IMR-90 (cell line): ENCODE data around the gene DEFB112. TPM values are rescaled to one million over a fixed set of nuclear protein-coding genes. Genes with fewer than 3 reads are reported as not detected.

Experiments used
- ATAC-seq: fragments of 200-7000 bp; cut with Tn5 transposase; 2 replicates; pipeline ENCODE4 v1.9.1; 2020; ENCODE audit warnings: low read depth, mild to moderate bottlenecking, moderate library complexity
- BruUV-seq: library from RNA; stranded (reverse); fragments of 400-500 nt; replicated peaks from 2 replicates; lab custom pipeline; 2021; lab: Mats Ljungman, UMichigan
- CTCF ChIA-PET: fragments of 300-600 bp; formaldehyde crosslinking; extraction: SDS; loops from one replicate; lab custom pipeline; 2021; ENCODE audit warnings: antibody characterized with exemption; lab: Yijun Ruan, JAX
- POLR2A ChIA-PET: fragments of 300-600 bp; sonication (Branson Sonifier 250); formaldehyde crosslinking; loops from one replicate; lab custom pipeline; 2022; ENCODE audit warnings: antibody characterized with exemption; ENCODE audit not compliant: unreplicated experiment; lab: Charles Lee
- DNase-seq: peaks from one replicate; pipeline ENCODE4 v3.0.0; 2013
- H2AFZ ChIP-seq: replicated peaks from 2 replicates; pipeline ENCODE3; 2013; ENCODE audit warnings: low read length, mild to moderate bottlenecking; ENCODE audit not compliant: poor library complexity
- H2AK5ac ChIP-seq: 2 replicates; pipeline ENCODE4 v1.6.1; 2013; ENCODE audit warnings: low read depth, low read length, inconsistent platforms
- H2AK9ac ChIP-seq: replicated peaks from 2 replicates; pipeline ENCODE3; 2013; ENCODE audit warnings: mild to moderate bottlenecking, low read depth, low read length, moderate library complexity; ENCODE audit not compliant: poor library complexity
- H2BK120ac ChIP-seq: 2 replicates; pipeline ENCODE4 v1.6.1; 2013; ENCODE audit warnings: low read depth, low read length, inconsistent platforms
- H2BK15ac ChIP-seq: 3 replicates; pipeline ENCODE4 v1.6.1; 2013; ENCODE audit warnings: low read depth, low read length, inconsistent platforms
- H2BK20ac ChIP-seq: 2 replicates; pipeline ENCODE4 v1.6.1; 2013; ENCODE audit warnings: low read depth, mild to moderate bottlenecking, inconsistent platforms, low read length, moderate library complexity
- H2BK5ac ChIP-seq: 2 replicates; pipeline ENCODE4 v1.6.1; 2013; ENCODE audit warnings: mild to moderate bottlenecking, low read depth, low read length, inconsistent platforms; ENCODE audit not compliant: poor library complexity, severe bottlenecking
- H3K14ac ChIP-seq: replicated peaks from 2 replicates; pipeline ENCODE4 v1.6.1; 2013; ENCODE audit warnings: low read depth, low read length, inconsistent platforms
- H3K18ac ChIP-seq: 2 replicates; pipeline ENCODE4 v1.6.1; 2013; ENCODE audit warnings: low read depth, low read length, control low read depth
- H3K23ac ChIP-seq: 2 replicates; pipeline ENCODE4 v1.6.1; 2013; ENCODE audit warnings: low read depth, low read length, inconsistent platforms
- H3K27ac ChIP-seq: 2 replicates; pipeline ENCODE4 v1.5.1; 2013; ENCODE audit warnings: mild to moderate bottlenecking, control low read depth, low read length; ENCODE audit not compliant: insufficient read depth
- H3K27me3 ChIP-seq: 2 replicates; pipeline ENCODE4 v1.6.1; 2013; ENCODE audit warnings: low read length; ENCODE audit not compliant: control insufficient read depth, insufficient read depth
- H3K36me3 ChIP-seq: 2 replicates; pipeline ENCODE4 v1.6.1; 2013; ENCODE audit warnings: low read length, mixed read lengths; ENCODE audit not compliant: control insufficient read depth, insufficient read depth
- H3K4ac ChIP-seq: 2 replicates; pipeline ENCODE4 v1.6.1; 2013; ENCODE audit warnings: low read depth, low read length, inconsistent platforms
- H3K4me1 ChIP-seq: 2 replicates; pipeline ENCODE4 v1.6.1; 2013; ENCODE audit warnings: low read length, mixed read lengths; ENCODE audit not compliant: control insufficient read depth, insufficient read depth
- H3K4me2 ChIP-seq: 2 replicates; pipeline ENCODE4 v1.6.1; 2013; ENCODE audit warnings: low read depth, mild to moderate bottlenecking, control low read depth, low read length, moderate library complexity
- H3K4me3 ChIP-seq: 2 replicates; pipeline ENCODE4 v1.5.1; 2013; ENCODE audit warnings: low read depth, mild to moderate bottlenecking, control low read depth, low read length, moderate library complexity; ENCODE audit not compliant: insufficient read depth
- H3K56ac ChIP-seq: 2 replicates; pipeline ENCODE4 v1.6.1; 2013; ENCODE audit warnings: low read length, inconsistent platforms; ENCODE audit not compliant: insufficient read depth; ENCODE audit errors: extremely low read depth
- H3K79me1 ChIP-seq, 2 experiments: 2 replicates each; pipeline ENCODE4 v1.6.1; 2013; ENCODE audit warnings: low read length in 2 of 2, inconsistent platforms in 1 of 2, low read depth in 1 of 2
- H3K9ac ChIP-seq: 2 replicates; pipeline ENCODE4 v1.6.1; 2013; ENCODE audit warnings: low read depth, low read length, control low read depth
- H3K9me1 ChIP-seq: 2 replicates; pipeline ENCODE4 v1.6.1; 2013; ENCODE audit warnings: low read length, inconsistent platforms; ENCODE audit not compliant: insufficient read depth
- H3K9me3 ChIP-seq: 2 replicates; pipeline ENCODE4 v1.6.1; 2013; ENCODE audit warnings: low read length; ENCODE audit not compliant: control insufficient read depth, insufficient read depth
- H4K20me1 ChIP-seq: 2 replicates; pipeline ENCODE4 v1.6.1; 2013; ENCODE audit warnings: low read length, inconsistent platforms; ENCODE audit not compliant: insufficient read depth
- H4K5ac ChIP-seq: 2 replicates; pipeline ENCODE4 v1.6.1; 2013; ENCODE audit warnings: mild to moderate bottlenecking, low read depth, low read length, control low read depth
- H4K8ac ChIP-seq, 2 experiments: 2 replicates each; pipeline ENCODE4 v1.6.1; 2013; ENCODE audit warnings: low read depth in 2 of 2, low read length in 2 of 2, control low read depth in 1 of 2, inconsistent platforms in 1 of 2
- H4K91ac ChIP-seq: 2 replicates; pipeline ENCODE4 v1.6.1; 2013; ENCODE audit warnings: low read depth, low read length, inconsistent platforms; ENCODE audit not compliant: insufficient read depth
- CHD1 ChIP-seq: IDR thresholded peaks from 2 replicates; pipeline ENCODE4 v1.6.1; 2012; ENCODE audit warnings: low read depth, low read length, improper control_type of control experiment
- FOS ChIP-seq: fragments of 150-350 bp; IDR thresholded peaks from 2 replicates; pipeline ENCODE4 v1.6.1; 2016; ENCODE audit warnings: low read depth, low read length
- MAFK ChIP-seq: IDR thresholded peaks from 2 replicates; pipeline ENCODE4 v1.6.1; 2012; ENCODE audit warnings: low read depth, low read length, improper control_type of control experiment
- MAZ ChIP-seq: IDR thresholded peaks from 2 replicates; pipeline ENCODE4 v1.6.1; 2012; ENCODE audit warnings: low read depth, mild to moderate bottlenecking, low read length, improper control_type of control experiment, moderate library complexity, borderline replicate concordance
- MXI1 ChIP-seq: IDR thresholded peaks from 2 replicates; pipeline ENCODE4 v1.6.1; 2012; ENCODE audit warnings: low read depth, mild to moderate bottlenecking, low read length, moderate library complexity, borderline replicate concordance
- NFE2L2 ChIP-seq: fragments of 150-350 bp; IDR thresholded peaks from 2 replicates; pipeline ENCODE4 v1.6.1; 2016; ENCODE audit warnings: low read depth, mild to moderate bottlenecking, low read length
- SMC3 ChIP-seq: fragments of 150-350 bp; IDR thresholded peaks from 2 replicates; pipeline ENCODE4 v1.6.1; 2016; ENCODE audit warnings: low read depth, mild to moderate bottlenecking, antibody characterized with exemption, low read length, moderate library complexity
- WGBS, 2 experiments: methylation state at CpG; one replicate each; pipeline versions ENCODE4 v1.1.5 to v1.1.7; 2013; ENCODE audit warnings: missing lambda C conversion rate in 2 of 2; ENCODE audit not compliant: insufficient read length in 1 of 2; ENCODE audit errors: extremely low coverage in 2 of 2; 5-methylcytosine and 5-hydroxymethylcytosine counted together
- dilution Hi-C: fragments of 300-500 bp; cut with HindIII; formaldehyde crosslinking; loops from one replicate; pipeline ENCODE4 v1.14.3; 2018; ENCODE audit warnings: low sequenced_read_pairs; ENCODE audit not compliant: unreplicated experiment
- in situ Hi-C: fragments of 300-500 bp; cut with MboI; formaldehyde crosslinking; loops from 3 replicates; pipeline ENCODE4 v1.14.3; 2019; ENCODE audit warnings: low sequenced_read_pairs, inconsistent platforms, mixed read lengths
- intact Hi-C: fragments of 100-400 bp; cut with micrococcal nuclease; formaldehyde crosslinking; loops from 2 replicates; pipeline ENCODE4 v1.10.0; 2022
- polyA plus RNA-seq, 3 experiments: library from polyadenylated mRNA; depleted of rRNA; stranded (reverse); fragments of >200 nt; gene quantifications; 2 replicates each; pipeline ENCODE4 v1.2.3, GENCODE V29; 2012; ENCODE audit warnings: low replicate concordance in 1 of 3
- total RNA-seq: library from RNA; depleted of rRNA; stranded (reverse); fragments of >200 nt; gene quantifications from 2 replicates; pipeline ENCODE4 v1.2.3, GENCODE V29; 2012
- TF ChIP-seq, protein P1 (sequence below): fragments of 150-350 bp; IDR thresholded peaks from 2 replicates; pipeline ENCODE4 v1.6.1; 2016; ENCODE audit warnings: low read depth, mild to moderate bottlenecking, low read length, moderate library complexity, borderline replicate concordance

DEFB112 gene
- total and polyA plus RNA-seq, 2 of the 4 experiments (the other 2 are of a cell fraction) = not detected

DNA sequence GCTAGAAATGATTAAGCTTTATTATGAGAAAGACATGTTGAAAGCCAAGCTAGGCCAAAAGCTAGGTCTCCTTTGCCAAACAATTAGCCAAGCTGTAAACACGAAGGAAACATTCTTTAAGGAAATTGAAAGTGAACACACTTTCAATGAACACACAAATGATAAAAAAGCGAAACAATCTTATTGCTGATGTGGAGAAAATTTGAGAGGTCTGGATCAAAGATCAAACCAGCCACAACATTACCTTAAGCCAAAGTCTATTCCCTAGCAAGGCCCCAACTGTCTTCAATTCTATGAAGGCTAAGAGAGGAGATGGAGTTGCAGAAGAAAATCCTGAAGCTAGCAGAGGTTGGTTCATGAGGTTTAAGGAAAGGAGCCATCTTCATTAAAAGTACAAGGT, 40.2 kb upstream of the DEFB112 start:
- ATAC-seq (no peak), DNase-seq (no peak)
- no peak overlapping the region for H2AK5ac ChIP-seq
- H2BK20ac ChIP-seq = no peak overlapping the region
- no peaks in the 10 kb centered on the region for H3K9me1 ChIP-seq
- H4K8ac ChIP-seq = no peak overlapping the region
- no peak overlapping the region for H3K4ac ChIP-seq
- H4K91ac ChIP-seq = no peak overlapping the region
- no peak overlapping the region; the same call in 1 of the 2 replicates for H4K5ac ChIP-seq
- no CpG with 5 or more reads among the region's 2 CpGs for WGBS, 2 experiments
- no peaks in the 10 kb centered on the region for H3K79me1 ChIP-seq
- H3K4me2 ChIP-seq = no peak overlapping the region
- H3K9ac ChIP-seq = no peak overlapping the region
- no TSS peak for BruUV-seq
- intact Hi-C loops = no loop called here
- no peak overlapping the region for H2BK5ac ChIP-seq
- H2BK15ac ChIP-seq = no peak overlapping the region
- ChIA-PET POLR2A (no interaction called here), CTCF (interaction anchor here (0.6 kb wide), 1 partner anchor 39 kb away, joined by 4 read pairs; no protein-coding TSS in a partner anchor)
- no peak overlapping the region for H3K18ac ChIP-seq
- H3K27ac ChIP-seq = no peak overlapping the region
- H3K23ac ChIP-seq = no peak overlapping the region
- no peak overlapping the region for H3K4me3 ChIP-seq
- TF ChIP-seq CHD1 (no peak), MXI1 (no peak), SMC3 (no peak), NFE2L2 (no peak), MAZ (no peak), FOS (no peak), MAFK (no peak)
- TF ChIP-seq, protein P1, sequence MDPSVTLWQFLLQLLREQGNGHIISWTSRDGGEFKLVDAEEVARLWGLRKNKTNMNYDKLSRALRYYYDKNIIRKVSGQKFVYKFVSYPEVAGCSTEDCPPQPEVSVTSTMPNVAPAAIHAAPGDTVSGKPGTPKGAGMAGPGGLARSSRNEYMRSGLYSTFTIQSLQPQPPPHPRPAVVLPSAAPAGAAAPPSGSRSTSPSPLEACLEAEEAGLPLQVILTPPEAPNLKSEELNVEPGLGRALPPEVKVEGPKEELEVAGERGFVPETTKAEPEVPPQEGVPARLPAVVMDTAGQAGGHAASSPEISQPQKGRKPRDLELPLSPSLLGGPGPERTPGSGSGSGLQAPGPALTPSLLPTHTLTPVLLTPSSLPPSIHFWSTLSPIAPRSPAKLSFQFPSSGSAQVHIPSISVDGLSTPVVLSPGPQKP = no peak
- no peaks in the 10 kb centered on the region for H3K36me3 ChIP-seq
- no peaks in the 10 kb centered on the region for H3K9me3 ChIP-seq
- H3K14ac ChIP-seq = no peak overlapping the region
- dilution Hi-C loops = no loop called here
- no peak overlapping the region for H2BK120ac ChIP-seq
- H4K20me1 ChIP-seq = no peaks in the 10 kb centered on the region
- H3K56ac ChIP-seq = no peak overlapping the region
- H3K27me3 ChIP-seq = no peaks in the 10 kb centered on the region
- H2AFZ ChIP-seq = no peak overlapping the region
- in situ Hi-C loops = no loop called here
- H3K4me1 ChIP-seq = peaks cover 4% of the 10 kb centered on the region; the same call in 1 of the 2 replicates
- no peak overlapping the region for H2AK9ac ChIP-seq
